Muscle of arm (tissue), 12 donors: ENCODE measurements around the gene ODAD2. TPM values are rescaled to one million over a fixed set of nuclear protein-coding genes. Genes with fewer than 3 reads are reported as not detected.

Source experiments
- DNase-seq: peaks from one replicate; pipeline ENCODE4 v3.0.0-alpha.2; 2013
- polyA plus RNA-seq, 12 donors: library from polyadenylated mRNA; unstranded; fragments of 120-200 nt; gene quantifications; one replicate each; pipeline ENCODE4 v1.2.1, GENCODE V29; 2013; ENCODE audit not compliant: insufficient read length in 12 of 12

The ODAD2 gene
- polyA plus RNA-seq, 12 donors = 0.37 to 1.6 (median 0.98) TPM; not detected in 2

DNA sequence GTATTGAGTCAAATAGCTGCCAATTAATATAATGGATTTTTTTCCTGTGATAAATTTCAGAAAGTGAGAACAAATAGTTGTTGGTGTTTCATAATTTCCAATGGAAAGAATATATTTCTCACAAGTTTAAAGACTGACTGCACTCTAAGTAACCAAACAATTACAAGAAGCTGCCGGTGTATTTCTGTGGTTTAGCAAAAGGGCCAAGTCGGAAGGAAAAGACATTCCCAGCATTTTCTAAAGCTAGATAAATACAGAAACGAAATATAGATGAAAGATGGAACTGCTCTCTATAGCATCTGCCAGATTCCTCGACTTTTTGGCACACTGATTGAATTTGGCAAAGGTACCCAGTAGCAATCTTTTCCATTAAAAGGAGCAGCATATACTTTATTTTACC lies 160.5 kb downstream of the ODAD2 start:
- DNase-seq = peak; percentile 46

DNA sequence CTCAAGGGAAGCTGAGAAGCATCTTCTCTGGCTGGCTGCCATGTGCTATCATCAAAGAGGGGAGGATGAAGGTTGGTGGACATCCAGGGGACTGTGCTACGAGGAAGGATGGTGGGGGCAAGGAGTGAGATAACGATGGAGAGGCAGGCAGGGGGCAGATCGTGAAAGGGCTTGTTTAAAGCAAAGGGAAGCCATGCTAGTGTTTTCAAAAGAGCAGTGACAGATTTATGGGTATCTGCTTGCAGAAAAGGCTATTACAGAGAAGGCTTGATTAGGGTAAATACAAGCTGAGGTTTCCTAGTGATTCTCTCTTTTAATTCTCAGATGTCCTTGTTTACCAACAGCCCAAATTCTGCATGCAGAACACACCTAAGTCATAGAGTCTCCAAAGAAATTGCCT lies 164.4 kb downstream of the ODAD2 start:
- DNase-seq = no peak

DNA sequence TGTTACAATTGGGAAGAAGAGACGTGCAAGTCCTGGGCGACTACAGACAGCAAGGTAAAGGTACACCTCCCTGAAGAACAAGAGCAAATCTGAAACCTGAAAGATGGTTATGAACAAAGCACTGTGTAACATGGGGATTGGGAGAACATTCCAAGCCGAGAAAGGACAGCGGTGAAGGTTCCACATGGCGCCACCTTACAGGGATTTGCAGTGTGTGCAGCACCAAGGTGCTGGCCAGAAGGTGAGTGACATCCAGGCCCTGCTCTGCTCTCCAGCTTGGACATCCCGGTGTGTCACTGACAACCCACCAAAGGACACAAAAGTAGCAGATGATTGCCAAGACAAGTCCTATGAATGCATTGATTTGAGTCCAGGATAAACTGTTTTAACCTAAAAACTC lies 165.1 kb downstream of the ODAD2 start:
- no peak for DNase-seq

DNA sequence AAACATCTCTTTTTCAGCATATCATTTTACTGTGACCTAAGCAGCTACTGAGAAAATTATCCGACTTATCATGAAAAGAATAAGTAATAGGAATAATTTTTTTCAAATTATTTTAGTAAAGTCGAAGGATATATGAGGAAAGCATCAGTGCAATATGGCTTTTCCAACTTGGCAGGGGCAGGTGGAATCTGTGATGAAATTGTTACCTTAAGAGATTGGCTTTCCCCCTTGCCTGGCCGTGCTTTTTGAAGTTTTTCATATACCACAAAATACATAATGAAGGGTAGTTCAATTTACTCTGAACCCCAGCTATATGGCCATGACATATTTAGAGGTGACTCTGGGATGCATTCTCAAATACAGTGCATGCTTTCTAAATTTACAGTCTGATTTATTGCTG lies 166.1 kb downstream of the ODAD2 start:
- no peak for DNase-seq

DNA sequence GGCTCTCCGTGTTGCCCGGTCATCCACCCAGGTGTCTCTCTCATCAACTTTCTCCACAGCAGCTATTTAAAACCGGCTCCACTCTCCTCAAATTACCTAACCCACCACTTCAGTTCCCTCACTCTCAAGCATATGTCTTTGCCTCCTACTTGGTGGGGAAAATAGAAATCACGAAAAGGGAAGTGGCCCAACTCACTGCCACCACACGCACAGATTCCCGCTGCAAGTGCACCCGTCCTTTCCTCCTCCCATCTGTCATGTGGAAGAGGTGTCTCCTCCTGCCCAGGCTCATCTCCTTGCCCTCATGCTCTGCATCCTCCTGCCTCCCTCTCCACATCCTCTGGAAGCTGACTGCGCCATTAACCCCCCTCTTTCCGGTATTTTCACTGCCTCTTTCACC lies 172.5 kb downstream of the ODAD2 start:
- DNase-seq = no peak

DNA sequence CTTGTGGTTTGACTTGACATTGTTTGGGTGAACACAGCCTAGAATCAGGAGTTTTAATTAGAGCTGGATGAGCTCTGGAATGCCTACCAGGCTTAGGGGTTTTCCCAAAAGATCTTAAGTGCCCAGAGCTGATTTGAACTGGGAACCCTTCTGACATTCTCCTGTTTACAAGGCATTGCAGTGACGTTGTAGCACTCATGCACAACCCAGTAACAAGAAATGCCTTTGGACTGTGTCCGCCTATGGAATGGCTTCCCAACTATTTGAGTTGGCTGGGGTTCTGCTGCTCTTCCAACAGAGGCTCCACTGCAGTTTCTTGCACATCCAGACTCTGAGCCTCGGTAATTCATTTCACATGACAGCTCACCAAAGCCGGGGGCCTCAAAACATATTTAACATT lies 176.6 kb downstream of the ODAD2 start:
- DNase-seq = no peak

DNA sequence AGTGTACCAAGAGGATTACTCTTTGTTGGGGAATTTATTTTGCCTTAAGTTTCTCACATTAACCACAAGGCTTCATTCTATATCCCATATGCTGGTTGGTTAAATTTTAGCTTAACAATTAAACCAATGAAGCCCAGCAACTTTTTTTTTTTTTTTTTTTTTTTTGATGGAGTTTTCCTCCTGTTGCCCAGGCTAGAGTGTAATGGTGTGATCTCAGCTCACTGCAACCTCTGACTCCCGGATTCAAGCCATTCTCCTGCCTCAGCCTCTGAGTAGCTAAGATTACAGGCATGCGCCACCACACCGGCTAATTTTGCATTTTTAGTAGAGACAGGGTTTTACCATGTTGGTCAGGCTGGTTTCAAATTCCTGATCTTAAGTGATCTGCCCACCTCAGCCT lies 178.2 kb downstream of the ODAD2 start:
- no peak for DNase-seq

DNA sequence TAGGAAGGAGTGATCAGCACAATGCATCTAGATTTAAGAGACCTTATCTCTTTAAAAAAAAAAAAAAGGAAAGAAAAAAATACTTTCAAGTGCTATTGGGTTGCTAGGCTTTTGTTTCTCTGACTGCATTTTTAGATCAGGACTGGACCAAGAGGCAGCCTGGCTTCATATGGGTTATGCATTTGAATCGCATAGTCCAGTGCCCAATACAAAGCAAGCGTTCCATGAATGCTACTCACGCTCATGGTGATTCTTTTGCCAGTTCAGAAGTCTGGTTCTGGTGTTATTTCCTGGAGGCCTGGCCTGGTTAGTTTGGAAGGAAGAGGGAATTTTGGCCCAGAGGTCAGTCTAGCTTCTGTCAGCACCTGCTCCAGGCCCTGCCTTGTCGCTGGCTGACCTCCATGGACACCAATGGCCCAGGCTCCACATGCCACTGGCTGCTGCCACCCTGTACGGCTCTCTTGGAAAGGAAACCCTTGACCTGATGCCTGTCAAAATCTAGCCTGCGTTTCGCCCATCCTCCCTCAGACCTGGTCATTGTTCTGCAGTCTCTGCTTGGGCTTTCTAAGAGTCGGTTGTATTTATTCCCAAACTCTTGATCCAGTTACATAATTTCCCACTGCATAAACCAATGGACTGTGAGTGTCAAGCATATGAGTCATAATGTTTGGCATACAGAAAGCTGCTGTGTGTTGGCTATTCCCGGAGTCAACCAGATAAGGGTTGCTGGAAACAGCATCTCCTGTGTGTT lies 178.9 kb downstream of the ODAD2 start:
- DNase-seq = no peak

DNA sequence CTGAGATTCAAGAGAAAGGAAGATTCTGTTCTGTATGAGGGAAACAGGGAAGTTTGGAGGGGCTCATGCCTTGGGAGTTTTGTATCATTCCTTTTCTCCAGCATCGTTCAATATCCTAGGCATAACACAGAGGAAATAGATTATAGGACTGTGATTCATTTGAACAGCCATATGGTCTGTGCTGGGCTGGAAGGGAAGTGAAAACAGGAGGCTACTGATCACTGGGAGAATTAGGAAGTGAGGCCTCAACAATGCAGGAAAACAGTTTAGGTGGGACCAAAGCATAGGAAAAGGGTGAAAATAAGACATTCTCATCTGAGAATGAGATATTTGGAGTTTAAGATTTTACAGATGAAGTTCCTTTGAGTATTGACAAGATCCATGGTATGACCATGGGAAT lies 182.6 kb downstream of the ODAD2 start:
- DNase-seq = no peak

DNA sequence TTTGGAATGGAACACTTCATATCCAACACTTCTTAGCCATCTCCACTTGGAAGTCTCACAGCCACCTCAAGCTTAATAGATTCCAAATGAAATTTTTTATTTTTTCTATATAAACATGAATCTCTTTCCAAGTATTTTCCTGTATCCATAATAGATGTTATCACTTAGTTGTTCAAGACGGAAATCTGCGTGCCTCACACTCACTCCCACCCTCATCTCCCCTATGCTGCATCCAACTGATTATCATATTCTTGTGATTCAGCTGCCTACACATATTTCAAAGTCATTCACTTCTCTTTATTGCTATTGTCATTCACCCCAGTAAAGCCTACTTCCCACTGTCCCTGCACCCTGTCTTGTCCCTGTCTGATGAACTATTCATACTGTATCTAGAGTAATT lies 183.0 kb downstream of the ODAD2 start:
- DNase-seq = no peak

DNA sequence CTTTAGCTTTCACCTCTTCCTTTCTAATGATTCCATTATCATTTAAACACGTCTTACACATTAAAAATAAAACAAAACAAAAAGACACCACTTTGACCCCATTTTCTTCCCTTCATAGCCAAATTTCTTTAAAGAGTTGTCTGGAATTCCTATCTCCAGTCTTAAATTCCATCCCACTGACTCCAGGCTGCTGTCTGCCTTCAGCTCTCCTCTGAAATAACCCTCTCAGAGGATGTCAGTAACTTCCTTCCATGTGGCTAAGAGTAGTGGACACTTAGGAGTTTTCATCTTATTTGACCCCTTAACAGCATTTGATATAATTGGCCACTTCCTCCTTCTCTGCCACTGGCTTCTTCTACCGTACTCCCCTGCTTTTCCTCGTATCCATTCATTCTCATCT lies 183.6 kb downstream of the ODAD2 start:
- DNase-seq = no peak

DNA sequence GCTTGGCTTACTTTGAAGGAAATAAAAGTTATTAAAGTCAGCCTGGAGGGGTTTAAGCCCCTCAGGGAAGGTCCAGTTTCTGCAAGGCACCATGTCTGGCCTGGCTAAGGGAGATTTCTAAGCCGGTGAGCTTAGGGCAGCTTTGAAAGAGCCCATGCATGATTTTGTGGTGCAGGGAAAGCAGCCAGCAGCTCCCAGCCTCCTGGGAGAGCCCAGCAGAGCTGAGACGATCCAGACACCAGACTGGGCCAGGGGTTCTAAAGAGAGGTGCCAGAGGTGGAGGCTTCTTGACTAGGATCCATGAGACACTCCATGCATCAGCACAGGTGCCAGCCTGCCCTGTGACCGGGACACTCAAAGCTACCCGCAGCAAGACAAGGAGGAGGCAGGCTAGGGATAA lies 193.7 kb downstream of the ODAD2 start:
- no peak for DNase-seq

DNA sequence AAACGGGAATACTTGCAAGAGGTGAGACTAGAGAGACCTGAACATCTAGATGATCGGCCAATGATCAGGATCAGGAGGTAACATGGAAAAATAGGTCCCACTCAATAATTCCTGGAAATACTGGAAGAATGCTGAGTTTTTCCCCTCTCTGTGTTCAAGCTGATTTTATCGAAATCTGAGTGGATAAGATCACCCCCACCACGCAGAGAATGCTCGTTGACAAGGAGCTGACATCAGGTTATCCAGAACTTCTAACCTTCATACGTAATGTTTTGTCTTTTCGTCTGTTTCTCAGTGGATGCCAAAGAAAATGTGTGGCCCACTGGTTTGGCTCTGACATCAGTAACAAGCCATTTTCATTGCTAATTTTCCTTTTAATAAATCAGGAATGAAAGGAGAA lies 194.7 kb downstream of the ODAD2 start:
- no peak for DNase-seq

DNA sequence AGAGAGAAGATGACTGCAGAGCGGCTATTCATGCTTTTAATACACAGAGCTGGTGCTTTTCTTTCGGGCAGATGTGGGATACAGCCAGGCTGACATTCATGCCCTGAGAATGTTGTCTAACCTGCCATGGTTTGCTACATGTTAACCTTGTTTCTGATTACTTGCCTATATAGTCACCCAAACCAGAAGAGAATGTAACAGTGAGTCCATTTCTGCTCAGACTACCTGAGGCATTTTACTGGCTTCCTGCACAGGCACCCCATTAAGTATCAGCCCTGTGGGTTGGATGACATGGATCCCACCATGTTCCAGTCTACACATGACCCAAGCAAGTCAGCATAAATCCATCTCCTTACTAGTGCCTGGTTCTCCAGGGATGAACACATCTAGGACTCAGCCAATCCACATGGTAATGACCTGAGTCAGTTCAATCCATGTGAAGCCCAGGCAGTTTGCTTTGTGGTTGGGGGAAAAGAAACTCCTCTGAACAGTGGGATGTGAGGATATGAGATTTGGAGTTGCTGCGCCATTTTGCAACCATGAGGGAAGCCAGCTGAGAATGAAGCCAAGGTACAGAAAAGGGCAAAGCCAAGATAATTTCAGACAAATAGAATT lies 197.6 kb downstream of the ODAD2 start:
- no peak for DNase-seq

DNA sequence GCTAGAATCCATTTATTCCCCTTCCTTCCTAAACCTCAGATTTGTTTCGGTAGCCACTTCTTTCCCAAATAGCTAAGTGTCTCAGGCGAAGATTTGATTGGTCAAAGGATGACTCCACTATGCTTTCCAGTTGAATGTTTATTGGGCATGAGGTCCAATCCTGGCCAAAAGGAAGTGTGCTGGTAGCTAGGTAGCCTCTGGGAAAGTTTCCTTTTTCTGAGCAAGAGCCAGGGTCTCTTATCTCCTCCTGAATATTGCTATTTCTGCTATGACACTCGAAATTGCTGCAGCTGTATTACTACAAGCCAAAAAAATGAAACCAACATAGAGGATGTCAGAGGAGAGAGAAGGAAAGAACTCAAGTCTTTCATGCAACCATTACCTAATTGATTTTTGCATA lies 199.8 kb downstream of the ODAD2 start:
- DNase-seq = no peak

DNA sequence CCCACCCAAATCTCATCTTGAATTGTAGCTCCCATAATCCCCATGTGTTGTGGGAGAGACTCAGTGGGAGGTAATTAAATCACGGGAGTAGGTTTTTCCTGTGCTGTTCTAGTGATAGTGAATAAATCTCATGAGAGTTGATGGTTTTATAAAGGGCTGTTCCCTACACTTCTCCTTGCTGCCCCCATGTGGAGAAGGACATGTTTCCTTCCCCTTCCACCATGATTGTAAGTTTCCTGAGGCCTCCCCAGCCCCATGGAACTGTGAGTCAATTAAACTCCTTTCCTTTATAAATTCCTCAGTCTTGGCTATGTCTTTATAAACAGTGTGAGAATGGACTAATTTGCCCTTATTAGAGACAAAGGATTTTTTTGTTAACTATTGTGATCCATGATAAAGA lies 204.7 kb downstream of the ODAD2 start:
- DNase-seq = no peak

DNA sequence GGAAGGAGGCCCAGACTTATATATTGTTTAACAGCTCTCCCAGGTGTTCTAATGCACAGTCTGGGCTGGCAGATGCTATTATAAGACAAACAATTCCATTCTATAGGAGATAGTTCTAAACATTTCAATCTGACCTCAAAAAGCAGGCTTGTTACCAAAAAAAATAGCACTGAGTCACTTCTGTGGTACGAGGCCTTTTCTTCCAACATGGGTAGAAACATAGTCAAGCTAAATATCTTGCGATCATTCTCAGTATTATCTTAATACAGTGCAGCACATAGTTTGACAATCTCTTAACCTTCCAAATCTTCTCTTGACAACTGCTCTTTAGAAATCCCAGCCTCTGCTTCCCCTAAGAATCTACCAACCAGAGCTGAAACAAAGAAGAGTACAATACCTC lies 206.7 kb downstream of the ODAD2 start:
- no peak for DNase-seq

DNA sequence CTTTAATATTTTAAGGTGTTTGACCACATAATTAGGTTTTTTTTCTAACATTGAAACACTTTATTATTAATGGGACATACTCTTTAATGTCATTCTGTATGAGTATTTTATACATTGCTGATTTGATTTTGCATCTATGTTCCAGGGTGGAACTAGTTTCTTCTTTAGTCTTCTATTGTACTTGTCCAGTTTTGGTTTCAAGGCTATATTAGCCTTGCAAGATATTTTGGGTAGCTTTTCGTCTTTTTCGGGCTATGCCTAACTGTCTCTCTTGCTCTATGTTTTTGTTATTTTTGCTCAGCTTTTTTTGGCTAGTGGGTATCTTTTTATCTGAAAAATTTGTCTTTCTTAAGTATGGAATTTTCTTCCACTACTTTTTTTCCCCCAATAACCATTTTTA lies 214.6 kb downstream of the ODAD2 start:
- DNase-seq = no peak

DNA sequence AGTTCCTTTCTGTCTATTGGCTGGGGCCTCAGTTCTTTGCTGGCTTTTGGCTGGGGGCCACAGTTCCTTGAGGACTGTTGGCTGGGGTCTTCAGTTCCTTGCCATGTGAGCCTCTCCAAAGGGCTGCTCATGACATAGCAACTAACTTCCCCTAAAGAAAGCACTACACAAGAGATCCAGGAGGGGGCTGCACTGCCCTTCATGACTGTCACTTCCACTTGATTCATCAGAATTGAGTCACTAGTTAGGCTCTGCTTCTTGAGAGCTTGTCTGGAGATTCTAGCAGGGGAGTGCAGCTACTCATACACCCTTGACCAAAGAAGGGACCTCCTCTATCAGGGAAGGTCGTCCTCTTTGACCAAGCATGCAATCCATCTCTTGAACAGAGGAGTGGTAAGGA lies 215.2 kb downstream of the ODAD2 start:
- no peak for DNase-seq

DNA sequence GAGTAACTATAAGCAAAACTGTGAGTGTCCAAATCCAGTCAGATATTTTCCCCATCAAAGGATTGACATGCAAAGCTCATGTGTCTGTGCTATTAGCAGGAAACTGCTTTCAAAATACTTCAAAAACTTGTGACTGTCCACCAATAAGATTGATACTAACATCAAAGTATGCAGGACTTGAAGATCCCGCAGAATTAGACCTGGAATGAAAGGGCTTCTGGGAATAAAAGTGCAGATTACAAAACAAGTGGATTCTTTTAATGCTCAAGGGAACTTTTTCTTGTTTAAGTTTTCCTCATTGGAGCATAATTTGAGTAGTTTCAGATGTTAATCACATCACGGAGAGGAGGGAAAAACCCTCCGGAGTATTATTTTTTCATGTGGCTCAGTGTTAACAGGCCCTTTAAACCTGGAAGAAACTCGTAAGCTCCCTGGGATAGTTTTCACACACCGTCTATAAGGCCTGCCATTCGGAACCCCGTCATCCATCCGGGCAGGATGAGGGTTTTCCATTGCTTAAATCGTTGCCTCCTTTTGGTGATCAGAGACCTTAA lies 219.3 kb downstream of the ODAD2 start:
- DNase-seq = peak; percentile 17

DNA sequence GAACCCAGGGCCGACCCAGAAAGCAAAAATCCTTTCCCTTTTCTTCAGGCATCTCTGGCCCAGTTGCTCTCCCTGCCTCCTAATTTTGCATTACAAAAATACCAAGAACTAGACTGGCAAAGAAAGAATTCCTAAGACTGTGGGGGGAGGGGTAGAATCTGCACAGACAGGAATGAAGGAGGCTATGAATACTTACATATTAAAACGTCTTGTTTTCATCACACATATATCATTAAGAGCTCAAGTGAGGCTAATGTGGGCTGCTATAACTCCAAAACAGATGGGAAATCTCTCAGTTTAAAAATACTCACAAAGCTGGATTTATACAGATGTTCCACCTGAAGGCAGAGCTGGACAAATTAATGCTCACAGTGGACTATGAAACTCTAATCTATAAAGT lies 224.0 kb downstream of the ODAD2 start:
- peak; percentile 25 for DNase-seq

DNA sequence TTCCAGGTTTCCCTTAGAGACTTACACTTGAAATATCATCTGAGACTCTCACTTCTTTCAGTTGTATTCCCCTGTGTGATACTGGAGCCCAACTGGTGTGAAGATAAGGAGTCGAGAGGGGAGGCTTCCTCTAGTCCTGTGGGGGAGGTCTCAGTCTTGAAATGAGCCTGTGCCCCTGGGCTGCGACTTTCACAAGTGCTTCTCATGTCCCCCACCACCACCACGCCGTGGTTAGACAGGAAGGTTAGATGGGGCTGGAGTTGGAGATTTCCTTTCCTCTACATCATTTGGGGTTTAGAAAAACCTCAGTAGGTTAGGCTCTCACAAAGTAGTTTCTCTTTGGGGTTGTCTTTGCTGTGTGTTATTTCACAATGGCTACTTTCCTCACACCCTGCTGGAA lies 227.6 kb downstream of the ODAD2 start:
- no peak for DNase-seq

DNA sequence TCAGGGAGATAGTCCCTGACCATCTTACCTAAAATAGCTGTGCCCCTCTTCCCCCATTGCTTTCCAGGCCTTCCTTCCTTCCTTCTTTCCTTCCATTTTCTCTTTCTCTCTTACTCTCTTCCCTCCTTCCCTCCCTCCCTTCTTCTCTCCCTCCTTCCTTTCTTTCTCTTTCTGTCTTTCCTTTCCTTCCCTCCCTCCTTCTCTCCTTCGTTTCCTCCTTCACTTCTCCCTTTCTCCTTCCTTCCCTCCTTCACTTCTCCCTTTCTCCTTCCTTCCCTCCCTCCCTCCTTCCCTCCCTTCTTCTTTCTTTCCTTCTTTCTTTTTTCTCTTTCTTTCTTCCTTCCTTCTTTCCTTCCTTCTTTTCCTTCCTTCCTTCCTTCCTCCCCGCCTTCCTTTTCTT lies 228.7 kb downstream of the ODAD2 start:
- DNase-seq = no peak
